Measurements from ENCODE around the gene CACNA2D3.

DNA sequence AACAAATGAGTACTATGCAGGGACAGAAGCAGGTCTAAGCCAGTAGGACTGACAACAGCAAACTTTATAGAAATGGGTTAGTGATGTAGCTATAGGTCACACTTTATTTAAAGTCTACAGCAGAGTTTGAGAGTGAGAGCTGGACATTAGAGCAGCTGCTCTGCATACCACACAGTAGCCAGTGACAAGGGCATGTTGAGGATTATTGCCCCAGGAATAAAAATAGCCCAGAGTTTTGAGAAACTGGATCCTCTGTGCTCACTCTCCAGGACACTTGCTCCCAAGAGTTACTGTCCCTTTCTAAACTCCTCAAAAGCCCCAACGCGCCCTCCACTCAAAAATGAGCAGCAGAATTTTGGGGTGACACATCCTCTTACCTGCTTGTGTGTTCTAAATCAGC, 784.4 kb downstream of the CACNA2D3 start:
- TF ChIP-seq GATA3 (IDR thresholded peaks at IDR 0.05; ENCODE audit: low read depth, low read length) (no peak), GATA2 (IDR thresholded peaks at IDR 0.05; ENCODE audit: low read depth, low read length) (no peak)
